ENCODE results near the gene OR7D4.

DNA sequence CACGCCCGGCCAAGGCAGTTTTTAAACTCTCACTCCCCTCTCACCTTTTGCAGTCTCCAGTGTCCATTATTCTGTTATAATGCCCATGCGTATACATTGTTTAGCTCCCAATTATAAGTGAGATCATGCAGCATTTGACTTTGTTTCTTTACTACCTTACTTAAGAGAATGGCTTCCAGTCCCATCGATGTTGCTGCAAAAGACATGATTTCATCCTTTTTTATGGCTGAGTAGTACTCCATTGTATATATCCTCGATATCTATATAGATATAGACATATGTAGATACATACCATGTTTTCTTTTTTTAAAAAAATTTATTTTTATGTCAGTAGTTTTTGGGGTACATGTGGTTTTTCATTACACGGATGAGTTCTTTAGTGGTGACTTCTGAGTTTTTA, 32.2 kb downstream of the OR7D4 start:
- no peak for TF ChIP-seq FOSL1 (IDR thresholded peaks at IDR 0.05; ENCODE audit: low read depth)
- TF ChIP-seq EZH2 (IDR thresholded peaks at IDR 0.05): no peak
- TF ChIP-seq, protein P1, sequence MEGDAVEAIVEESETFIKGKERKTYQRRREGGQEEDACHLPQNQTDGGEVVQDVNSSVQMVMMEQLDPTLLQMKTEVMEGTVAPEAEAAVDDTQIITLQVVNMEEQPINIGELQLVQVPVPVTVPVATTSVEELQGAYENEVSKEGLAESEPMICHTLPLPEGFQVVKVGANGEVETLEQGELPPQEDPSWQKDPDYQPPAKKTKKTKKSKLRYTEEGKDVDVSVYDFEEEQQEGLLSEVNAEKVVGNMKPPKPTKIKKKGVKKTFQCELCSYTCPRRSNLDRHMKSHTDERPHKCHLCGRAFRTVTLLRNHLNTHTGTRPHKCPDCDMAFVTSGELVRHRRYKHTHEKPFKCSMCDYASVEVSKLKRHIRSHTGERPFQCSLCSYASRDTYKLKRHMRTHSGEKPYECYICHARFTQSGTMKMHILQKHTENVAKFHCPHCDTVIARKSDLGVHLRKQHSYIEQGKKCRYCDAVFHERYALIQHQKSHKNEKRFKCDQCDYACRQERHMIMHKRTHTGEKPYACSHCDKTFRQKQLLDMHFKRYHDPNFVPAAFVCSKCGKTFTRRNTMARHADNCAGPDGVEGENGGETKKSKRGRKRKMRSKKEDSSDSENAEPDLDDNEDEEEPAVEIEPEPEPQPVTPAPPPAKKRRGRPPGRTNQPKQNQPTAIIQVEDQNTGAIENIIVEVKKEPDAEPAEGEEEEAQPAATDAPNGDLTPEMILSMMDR (IDR thresholded peaks at IDR 0.05 in 2 of 3, conservative IDR thresholded peaks at IDR 0.05 in 1 of 3; ENCODE audit: borderline replicate concordance in 1 of 3, insufficient read depth in 1 of 3, low read depth in 2 of 3, low read length in 2 of 3): no peak
- no peak for TF ChIP-seq POLR2AphosphoS5 (IDR thresholded peaks at IDR 0.05; ENCODE audit: low read depth, low read length)
- no peak for TF ChIP-seq JUND (IDR thresholded peaks at IDR 0.05)
- TF ChIP-seq, protein P2, sequence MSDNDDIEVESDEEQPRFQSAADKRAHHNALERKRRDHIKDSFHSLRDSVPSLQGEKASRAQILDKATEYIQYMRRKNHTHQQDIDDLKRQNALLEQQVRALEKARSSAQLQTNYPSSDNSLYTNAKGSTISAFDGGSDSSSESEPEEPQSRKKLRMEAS (IDR thresholded peaks at IDR 0.05): no peak
